Esophagus squamous epithelium (tissue), 5 donors: ENCODE data around the gene PRKCA. TPM values are rescaled to one million over a fixed set of nuclear protein-coding genes. Genes with fewer than 3 reads are reported as not detected.

Experiments
- DNase-seq: peaks from one replicate; lab custom pipeline; 2025; lab: John Stamatoyannopoulos, UW
- H3K27ac ChIP-seq, 4 donors: fragments of 200-600 bp; sonication (generic); one replicate each; pipeline ENCODE4 v1.5.1; 2016 to 2019; ENCODE audit warnings: mild to moderate bottlenecking in 1 of 4
- H3K27me3 ChIP-seq, 4 donors: fragments of 200-600 bp; sonication (generic); 1 replicate in 3 of 4; 2 replicates in 1 of 4; pipeline versions ENCODE4 v1.5.1 to v1.6.0; 2017 to 2021; ENCODE audit warnings: antibody characterized with exemption in 1 of 4
- H3K36me3 ChIP-seq, 3 donors: fragments of 200-600 bp; sonication (generic); one replicate each; pipeline ENCODE4 v1.5.1; 2016 to 2019
- H3K4me1 ChIP-seq, 3 donors: fragments of 200-600 bp; sonication (generic); one replicate each; pipeline ENCODE4 v1.5.1; 2017 to 2019
- H3K4me3 ChIP-seq, 4 donors: fragments of 200-600 bp; sonication (generic); 1 replicate in 3 of 4; 2 replicates in 1 of 4; pipeline ENCODE4 v1.5.1; 2016 to 2019; ENCODE audit warnings: mild to moderate bottlenecking in 2 of 4, moderate library complexity in 1 of 4
- H3K9me3 ChIP-seq, 3 donors: fragments of 200-600 bp; sonication (generic); one replicate each; pipeline ENCODE4 v1.5.1; 2016 to 2019
- CTCF ChIP-seq, 6 experiments: fragments of 450-650 bp in 4 of 6; fragments of 200-600 bp in 2 of 6; sonication (generic) in 2 of 6; IDR thresholded peaks; one replicate each; pipeline ENCODE4 v1.5.1; 2016 to 2019; ENCODE audit warnings: antibody characterized with exemption in 6 of 6, mild to moderate bottlenecking in 4 of 6, moderate library complexity in 4 of 6
- POLR2A ChIP-seq, 4 donors: fragments of 450-650 bp; IDR thresholded peaks; one replicate each; pipeline ENCODE4 v1.6.1; 2017; ENCODE audit warnings: antibody characterized with exemption in 4 of 4, mild to moderate bottlenecking in 4 of 4, moderate library complexity in 3 of 4
- WGBS, 2 donors: methylation state at CpG; one replicate each; pipeline ENCODE4 v1.1.5; 2018; 5-methylcytosine and 5-hydroxymethylcytosine counted together
- intact Hi-C: fragments of 100-400 bp; cut with DNase I; formaldehyde crosslinking; loops from one replicate; pipeline ENCODE4 v1.15.0; 2022
- total RNA-seq, 4 donors: library from RNA; depleted of rRNA; stranded (reverse); fragments of >200 nt; gene quantifications; one replicate each; pipeline ENCODE4 v1.1.0, GENCODE V29; 2016
- donor health status: DM: yes; HTN: yes; CAD: no.

Gene PRKCA
- total RNA-seq, 4 donors from 2014 or later: 2.4 to 9.2 (median 4.2) TPM

GRCh38 chr17:66582373-66583111, 280.1 kb downstream of the PRKCA start:
- no peak for TF ChIP-seq POLR2A (IDR thresholded peaks at IDR 0.05)
- no peak for TF ChIP-seq CTCF (IDR thresholded peaks at IDR 0.05)
- DNase-seq: no peak
- Histone ChIP-seq H3K4me3 (no peak overlapping the region), H3K36me3 (no peaks in the 10 kb centered on the region), H3K4me1 (peaks cover 0 to 27% (median 0%) of the 10 kb centered on the region in 3 donors), H3K9me3 (no peaks in the 10 kb centered on the region), H3K27ac (no peak overlapping the region), H3K27me3 (no peaks in the 10 kb centered on the region)
- intact Hi-C loops: no loop called here
- WGBS, 2 donors: 82 to 93% methylated on average over 5 of the region's 5 CpGs

- Histone ChIP-seq H3K9me3 (no peaks in the 10 kb centered on the region), H3K27me3 (no peaks in the 10 kb centered on the region), H3K4me1 (peaks cover 0 to 27% (median 0%) of the 10 kb centered on the region in 3 donors), H3K4me3 (no peak overlapping the region), H3K36me3 (no peaks in the 10 kb centered on the region), H3K27ac (no peak overlapping the region)
- intact Hi-C loops: no loop called here
- TF ChIP-seq POLR2A (IDR thresholded peaks at IDR 0.05): no peak
- TF ChIP-seq CTCF (IDR thresholded peaks at IDR 0.05): no peak
- DNase-seq: no peak
- WGBS, 2 donors: 77 to 80% methylated on average over 4 of the region's 4 CpGs
Measured at GRCh38 chr17:66583112-66583748, 280.8 kb downstream of the PRKCA start.

GRCh38 chr17:66584927-66585326, 282.5 kb downstream of the PRKCA start:
- H3K9me3 ChIP-seq: no peaks in the 10 kb centered on the region
- intact Hi-C loops: no loop called here
- no peak overlapping the region for H3K4me3 ChIP-seq
- no peak for TF ChIP-seq CTCF (IDR thresholded peaks at IDR 0.05)
- no peak for TF ChIP-seq POLR2A (IDR thresholded peaks at IDR 0.05)
- DNase-seq: no peak
- H3K27ac ChIP-seq: no peak overlapping the region
- WGBS, 2 donors: 92 to 98% methylated on average over 3 to 4 of the region's 4 CpGs
- no peaks in the 10 kb centered on the region for H3K27me3 ChIP-seq
- H3K4me1 ChIP-seq: peaks cover 0 to 16% (median 0%) of the 10 kb centered on the region in 3 donors
- H3K36me3 ChIP-seq: no peaks in the 10 kb centered on the region

GRCh38 chr17:66585472-66585871, 283.1 kb downstream of the PRKCA start:
- H3K4me3 ChIP-seq: no peak overlapping the region
- H3K27me3 ChIP-seq: no peaks in the 10 kb centered on the region

More at GRCh38 chr17:66585472-66585871, 283.1 kb downstream of the PRKCA start:
- TF ChIP-seq CTCF (IDR thresholded peaks at IDR 0.05) (no peak), POLR2A (IDR thresholded peaks at IDR 0.05) (no peak)
- Histone ChIP-seq H3K36me3 (no peaks in the 10 kb centered on the region), H3K27ac (no peak overlapping the region), H3K4me1 (peaks cover 0 to 11% (median 0%) of the 10 kb centered on the region in 3 donors), H3K9me3 (no peaks in the 10 kb centered on the region)
- 84 to 95% methylated on average over 5 of the region's 5 CpGs for WGBS, 2 donors
- no peak for DNase-seq
- intact Hi-C loops: no loop called here
